Uterus (tissue), 4 donors: ENCODE measurements around the gene ITGAL. TPM values are rescaled to one million over a fixed set of nuclear protein-coding genes. Genes with fewer than 3 reads are reported as not detected.

Source experiments
- DNase-seq, 2 donors: peaks; one replicate each; pipeline ENCODE4 v3.0.0-alpha.2; 2019 to 2020
- H3K27ac ChIP-seq, 2 donors: fragments of 200-600 bp; sonication (generic); 1 replicate in 1 of 2; 2 replicates in 1 of 2; pipeline ENCODE4 v1.5.1; 2016 to 2018
- H3K27me3 ChIP-seq, 2 donors: fragments of 200-600 bp; sonication (generic); one replicate each; pipeline ENCODE4 v1.5.1; 2018 to 2019; ENCODE audit warnings: control low read depth in 1 of 2
- H3K36me3 ChIP-seq, 2 donors: fragments of 200-600 bp; sonication (generic); one replicate each; pipeline ENCODE4 v1.5.1; 2019; ENCODE audit warnings: control low read depth in 1 of 2
- H3K4me1 ChIP-seq, 2 donors: fragments of 200-600 bp; sonication (generic); one replicate each; pipeline ENCODE4 v1.5.1; 2018 to 2019; ENCODE audit warnings: control low read depth in 1 of 2
- H3K4me3 ChIP-seq, 2 donors: fragments of 200-600 bp; sonication (generic); 1 replicate in 1 of 2; 2 replicates in 1 of 2; pipeline ENCODE4 v1.5.1; 2018 to 2019; ENCODE audit warnings: mild to moderate bottlenecking in 1 of 2
- H3K9me3 ChIP-seq, 2 donors: fragments of 200-600 bp; sonication (generic); one replicate each; pipeline ENCODE4 v1.5.1; 2019; ENCODE audit warnings: control low read depth in 1 of 2
- POLR2A ChIP-seq, 2 donors: fragments of 450-650 bp; IDR thresholded peaks; one replicate each; pipeline ENCODE4 v1.6.1; 2016; ENCODE audit warnings: antibody characterized with exemption in 2 of 2, mild to moderate bottlenecking in 1 of 2, moderate library complexity in 1 of 2
- intact Hi-C: fragments of 100-400 bp; cut with DNase I; formaldehyde crosslinking; loops from one replicate; pipeline ENCODE4 v1.15.1; 2023; ENCODE audit warnings: low total_unique reads
- total RNA-seq, 4 donors: library from RNA; depleted of rRNA in 3 of 4; stranded (reverse); fragments of >200 nt in 3 of 4; gene quantifications; one replicate each; pipeline versions ENCODE4 v1.1.0 to v1.2.4, GENCODE V29; 2014 to 2023
- TF ChIP-seq, protein P1 (sequence below), 4 experiments: fragments of 200-600 bp in 2 of 4; fragments of 450-650 bp in 2 of 4; sonication (generic) in 2 of 4; IDR thresholded peaks; one replicate each; pipeline ENCODE4 v1.5.1; 2016 to 2019; ENCODE audit warnings: antibody characterized with exemption in 4 of 4, mild to moderate bottlenecking in 2 of 4, moderate library complexity in 1 of 4
- donor health status: DM: yes; HTN: yes; CAD: no.

ITGAL gene
- total RNA-seq, 4 donors from 2014 or later, result 3.6 to 5.6 (median 4.7) TPM; not detected in 1

DNA sequence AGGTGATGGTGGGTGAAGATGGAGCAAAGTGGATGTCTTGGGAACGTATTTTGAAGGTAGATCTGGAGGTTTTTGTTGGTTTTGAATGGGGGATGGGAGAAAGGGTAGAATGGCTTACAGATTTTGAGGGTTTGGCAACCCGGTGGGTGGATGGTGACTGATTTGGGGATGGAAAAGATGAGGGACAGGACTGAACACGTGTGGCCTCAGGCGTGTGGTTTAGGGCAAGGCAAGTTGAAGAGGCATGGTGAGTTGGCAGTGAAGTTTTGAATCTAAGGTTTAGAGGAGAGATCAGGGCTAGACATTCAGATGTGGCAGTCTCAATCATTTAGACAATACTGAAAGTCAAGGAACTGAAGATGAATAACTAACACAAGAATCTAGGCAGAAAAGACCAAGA lies 37.7 kb upstream of the ITGAL start:
- intact Hi-C loops, result no loop called here
- no peaks in the 10 kb centered on the region for H3K9me3 ChIP-seq
- TF ChIP-seq, protein P1, sequence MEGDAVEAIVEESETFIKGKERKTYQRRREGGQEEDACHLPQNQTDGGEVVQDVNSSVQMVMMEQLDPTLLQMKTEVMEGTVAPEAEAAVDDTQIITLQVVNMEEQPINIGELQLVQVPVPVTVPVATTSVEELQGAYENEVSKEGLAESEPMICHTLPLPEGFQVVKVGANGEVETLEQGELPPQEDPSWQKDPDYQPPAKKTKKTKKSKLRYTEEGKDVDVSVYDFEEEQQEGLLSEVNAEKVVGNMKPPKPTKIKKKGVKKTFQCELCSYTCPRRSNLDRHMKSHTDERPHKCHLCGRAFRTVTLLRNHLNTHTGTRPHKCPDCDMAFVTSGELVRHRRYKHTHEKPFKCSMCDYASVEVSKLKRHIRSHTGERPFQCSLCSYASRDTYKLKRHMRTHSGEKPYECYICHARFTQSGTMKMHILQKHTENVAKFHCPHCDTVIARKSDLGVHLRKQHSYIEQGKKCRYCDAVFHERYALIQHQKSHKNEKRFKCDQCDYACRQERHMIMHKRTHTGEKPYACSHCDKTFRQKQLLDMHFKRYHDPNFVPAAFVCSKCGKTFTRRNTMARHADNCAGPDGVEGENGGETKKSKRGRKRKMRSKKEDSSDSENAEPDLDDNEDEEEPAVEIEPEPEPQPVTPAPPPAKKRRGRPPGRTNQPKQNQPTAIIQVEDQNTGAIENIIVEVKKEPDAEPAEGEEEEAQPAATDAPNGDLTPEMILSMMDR (IDR thresholded peaks at IDR 0.05), result no peak
- no peak for TF ChIP-seq POLR2A (IDR thresholded peaks at IDR 0.05)
- no peaks in the 10 kb centered on the region for H3K4me1 ChIP-seq
- no peaks in the 10 kb centered on the region for H3K36me3 ChIP-seq
- no peak overlapping the region for H3K4me3 ChIP-seq
- DNase-seq, result no peak
- no peaks in the 10 kb centered on the region for H3K27me3 ChIP-seq
- no peak overlapping the region for H3K27ac ChIP-seq

DNA sequence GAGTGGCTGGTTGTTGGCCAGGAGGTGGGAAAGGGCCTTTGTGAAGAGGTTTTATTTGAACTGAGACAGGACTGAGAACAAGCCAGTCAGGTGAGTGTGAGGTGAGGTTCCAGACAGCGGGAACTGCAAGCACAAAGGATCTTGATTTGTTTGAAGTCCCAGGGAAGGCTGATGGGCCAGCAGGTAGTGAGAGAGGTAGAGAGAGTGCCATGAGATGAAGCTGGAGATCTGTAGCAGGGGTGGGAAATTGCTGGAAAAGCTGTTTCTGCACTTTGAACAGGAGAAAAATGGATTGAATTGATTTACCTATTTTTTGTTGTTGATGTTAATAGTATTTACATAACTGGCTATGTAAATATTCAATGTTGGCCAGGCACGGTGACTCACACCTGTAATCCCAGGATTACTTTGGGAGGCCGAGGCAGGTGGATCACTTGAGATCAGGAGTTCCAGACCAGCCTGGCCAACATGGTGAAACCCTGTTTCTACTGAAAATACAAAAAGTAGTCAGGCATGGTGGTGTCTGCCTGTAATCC lies 35.0 kb upstream of the ITGAL start:
- H3K9me3 ChIP-seq, result no peaks in the 10 kb centered on the region
- H3K27me3 ChIP-seq, result no peaks in the 10 kb centered on the region
- intact Hi-C loops, result no loop called here
- H3K4me3 ChIP-seq, result no peak overlapping the region
- no peaks in the 10 kb centered on the region for H3K36me3 ChIP-seq
- no peaks in the 10 kb centered on the region for H3K4me1 ChIP-seq
- no peak overlapping the region for H3K27ac ChIP-seq
- no peak for DNase-seq
- no peak for TF ChIP-seq POLR2A (IDR thresholded peaks at IDR 0.05)
- TF ChIP-seq, protein P1 (IDR thresholded peaks at IDR 0.05), result no peak

DNA sequence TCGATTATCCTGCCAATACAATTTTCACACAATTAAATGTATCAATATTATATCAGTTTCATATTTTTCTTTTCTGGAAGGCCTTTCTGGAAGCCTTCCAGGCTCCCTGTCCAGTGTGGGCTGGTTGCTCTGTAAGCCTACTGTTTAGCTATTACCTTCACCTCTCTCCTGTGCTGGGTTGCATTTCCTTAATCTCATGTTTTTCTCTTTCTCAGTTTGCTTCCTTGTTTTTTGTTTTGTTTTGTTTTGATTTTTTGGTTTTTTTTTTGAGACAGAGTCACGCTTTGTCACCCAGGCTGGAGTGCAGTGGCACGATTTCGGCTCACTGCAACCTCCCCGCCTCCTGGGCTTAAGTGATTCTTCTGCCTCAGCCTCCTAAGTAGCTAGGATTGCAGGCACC lies 33.7 kb upstream of the ITGAL start:
- H3K9me3 ChIP-seq, result no peaks in the 10 kb centered on the region
- TF ChIP-seq POLR2A (IDR thresholded peaks at IDR 0.05), result no peak
- TF ChIP-seq, protein P1 (IDR thresholded peaks at IDR 0.05), result no peak
- H3K4me1 ChIP-seq, result no peaks in the 10 kb centered on the region
- H3K27me3 ChIP-seq, result no peaks in the 10 kb centered on the region
- no peaks in the 10 kb centered on the region for H3K36me3 ChIP-seq
- no peak overlapping the region for H3K4me3 ChIP-seq
- DNase-seq, result no peak
- intact Hi-C loops, result no loop called here
- no peak overlapping the region for H3K27ac ChIP-seq

DNA sequence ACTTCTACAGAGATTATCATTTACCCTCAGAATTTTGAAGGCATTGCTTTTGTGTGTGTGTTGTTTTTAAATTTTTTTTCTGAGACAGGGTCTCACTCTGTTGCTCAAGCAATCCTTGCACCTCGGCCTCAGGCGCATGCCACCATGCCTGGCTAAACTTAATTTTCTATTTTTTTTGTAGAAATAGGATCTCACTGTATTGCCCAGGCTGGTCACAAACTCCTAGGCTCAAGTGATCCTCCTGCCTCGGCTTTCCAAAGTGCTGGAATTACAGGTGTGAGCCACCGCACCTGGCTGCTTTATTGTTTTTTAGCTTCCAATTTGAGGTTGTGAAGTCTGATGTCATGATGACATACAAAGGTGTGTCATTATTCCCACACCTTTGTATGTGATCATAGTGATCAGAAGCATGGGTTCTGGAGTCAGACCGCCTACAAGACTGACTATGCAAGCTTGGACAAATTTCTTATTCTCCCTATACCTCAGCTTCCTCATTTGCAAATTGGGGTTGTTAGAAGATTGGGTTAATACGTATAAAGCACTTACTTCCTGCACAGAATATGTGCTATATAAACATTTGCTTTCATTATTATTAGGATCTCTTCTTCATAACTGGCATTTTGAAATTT lies 32.7 kb upstream of the ITGAL start:
- TF ChIP-seq, protein P1 (IDR thresholded peaks at IDR 0.05), result no peak
- TF ChIP-seq POLR2A (IDR thresholded peaks at IDR 0.05), result no peak
- no peak overlapping the region for H3K27ac ChIP-seq
- H3K27me3 ChIP-seq, result no peaks in the 10 kb centered on the region
- intact Hi-C loops, result no loop called here
- no peaks in the 10 kb centered on the region for H3K4me1 ChIP-seq
- no peaks in the 10 kb centered on the region for H3K9me3 ChIP-seq
- DNase-seq, result no peak
- H3K4me3 ChIP-seq, result no peak overlapping the region
- no peaks in the 10 kb centered on the region for H3K36me3 ChIP-seq

DNA sequence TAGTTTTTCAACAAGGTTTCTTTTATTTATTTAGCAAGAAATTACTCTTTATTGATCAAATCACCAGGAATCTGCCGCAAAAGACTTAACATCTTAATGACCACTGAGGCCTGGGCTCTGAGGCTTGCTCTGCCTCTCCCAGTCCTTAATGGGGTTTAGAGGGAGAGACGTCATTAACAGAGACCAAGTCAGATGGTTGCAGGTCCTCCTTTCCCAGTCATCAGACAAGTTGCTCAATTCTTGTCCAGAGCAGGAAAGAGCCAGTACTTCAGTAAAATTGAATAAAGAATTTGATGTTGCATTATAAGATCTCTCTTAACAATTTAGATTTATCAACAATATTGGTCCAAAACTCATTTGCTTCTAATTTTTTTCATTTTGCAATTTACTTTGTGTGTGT lies 28.9 kb upstream of the ITGAL start:
- intact Hi-C loops, result no loop called here

More for the DNA sequence above, 28.9 kb upstream of the ITGAL start:
- no peak overlapping the region for H3K27ac ChIP-seq
- TF ChIP-seq, protein P1 (IDR thresholded peaks at IDR 0.05), result no peak
- TF ChIP-seq POLR2A (IDR thresholded peaks at IDR 0.05), result no peak
- DNase-seq, result no peak
- no peaks in the 10 kb centered on the region for H3K9me3 ChIP-seq
- H3K4me3 ChIP-seq, result no peak overlapping the region
- H3K4me1 ChIP-seq, result no peaks in the 10 kb centered on the region
- H3K27me3 ChIP-seq, result no peaks in the 10 kb centered on the region
- no peaks in the 10 kb centered on the region for H3K36me3 ChIP-seq
